Measurements from ENCODE around the gene TMEM258. TPM values are rescaled to one million over a fixed set of nuclear protein-coding genes. Genes with fewer than 3 reads are reported as not detected.

The TMEM258 gene
- 100 to 1,000 TPM; 172 to 176 TPM for total RNA-seq

- CTCF ChIA-PET, result interaction anchor here (0.6 to 9.4 kb wide), 12 partner anchors 9 to 595 kb away, joined by 3 to 115 read pairs (median 4); partner anchors contain the start of gene FADS1
- H3K4me3 Mint-ChIP-seq, result peak within 1 kb of the TSS; percentile 92
- intact Hi-C loops (cut with DNase I, micrococcal nuclease), result loop anchor here (1.0 to 5.0 kb wide), 14 partner anchors 15 to 935 kb away; partner anchors contain the start of genes INCENP (in 2 of the 2), CPSF7 (in 1 of the 2), FADS1 (in 1 of the 2) and FADS3 (in 1 of the 2)
- H3K4me1 Mint-ChIP-seq, result peaks cover 44% of the 10 kb centered on the region
- H3K27me3 Mint-ChIP-seq, result no peaks in the 10 kb centered on the region
- ATAC-seq (peak; percentile 88), DNase-seq (peak; percentile 94)
- H3K27ac Mint-ChIP-seq, result peak within 1 kb of the TSS; percentile 98
- H3K9me3 Mint-ChIP-seq (ENCODE audit: low read depth), result no peaks in the 10 kb centered on the region
- peaks cover 53% of the 10 kb centered on the region for H3K36me3 Mint-ChIP-seq (ENCODE audit: low read depth)
- POLR2A ChIA-PET, result interaction anchor here (0.6 to 1.8 kb wide), 5 partner anchors 11 to 107 kb away, joined by 3 to 5 read pairs (median 4); no protein-coding TSS in a partner anchor
Observed at GRCh38 chr11:61792310-61793082, at the start of gene TMEM258, which contains the start of gene FEN1. Gene TMEM258 (minus strand): TSS chr11:61792599. CDS start chr11:61792558, 41 bp downstream. Gene FEN1 (plus strand): TSS chr11:61792911. CDS start chr11:61795362, 2,451 bp downstream.

- ChIA-PET CTCF (interaction anchor here (0.8 kb wide), 1 partner anchor 539 kb away, joined by 3 read pairs; no protein-coding TSS in a partner anchor), POLR2A (interaction anchor here (0.6 kb wide), 1 partner anchor 214 kb away, joined by 8 read pairs; no protein-coding TSS in a partner anchor)
- H3K36me3 Mint-ChIP-seq (ENCODE audit: low read depth), result peaks cover 14% of the 10 kb centered on the region
- no peaks in the 10 kb centered on the region for H3K9me3 Mint-ChIP-seq (ENCODE audit: low read depth)
- intact Hi-C loops (cut with DNase I, micrococcal nuclease), result no loop called here
- ATAC-seq, result no peak
- H3K4me1 Mint-ChIP-seq, result no peaks in the 10 kb centered on the region
- H3K27ac Mint-ChIP-seq, result no peak overlapping the region
- H3K27me3 Mint-ChIP-seq, result no peaks in the 10 kb centered on the region
- H3K4me3 Mint-ChIP-seq, result no peak overlapping the region
- DNase-seq, result no peak
Observed at GRCh38 chr11:61841636-61842527, 49.5 kb upstream of the TMEM258 start.

DNA sequence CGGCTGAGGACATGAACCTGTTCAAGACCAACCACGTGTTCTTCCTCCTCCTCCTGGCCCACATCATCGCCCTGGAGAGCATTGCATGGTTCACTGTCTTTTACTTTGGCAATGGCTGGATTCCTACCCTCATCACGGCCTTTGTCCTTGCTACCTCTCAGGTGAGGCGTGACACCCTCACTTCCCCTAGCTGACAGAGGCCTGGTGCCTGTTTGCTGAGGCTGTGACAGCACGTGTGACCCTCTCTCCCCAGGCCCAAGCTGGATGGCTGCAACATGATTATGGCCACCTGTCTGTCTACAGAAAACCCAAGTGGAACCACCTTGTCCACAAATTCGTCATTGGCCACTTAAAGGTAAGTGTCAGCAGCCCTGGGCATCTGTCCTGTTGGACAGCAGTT lies 48.0 kb upstream of the TMEM258 start:
- Mint-ChIP-seq H3K27ac (no peak overlapping the region), H3K36me3 (ENCODE audit: low read depth) (peaks cover 13% of the 10 kb centered on the region)
- POLR2A ChIA-PET, result no interaction called here

GRCh38 chr11:61839742-61840141 lies 47.3 kb upstream of the TMEM258 start:
- intact Hi-C loops (cut with DNase I, micrococcal nuclease), result no loop called here
- DNase-seq, result no peak
- H3K27ac Mint-ChIP-seq, result no peak overlapping the region
- no peaks in the 10 kb centered on the region for H3K27me3 Mint-ChIP-seq
- CTCF ChIA-PET, result interaction anchor here (0.9 to 1.5 kb wide), 3 partner anchors 9 to 242 kb away, joined by 3 to 4 read pairs (median 3); no protein-coding TSS in a partner anchor
- peaks cover 10% of the 10 kb centered on the region for H3K4me1 Mint-ChIP-seq
- H3K36me3 Mint-ChIP-seq (ENCODE audit: low read depth), result peaks cover 13% of the 10 kb centered on the region
- H3K4me3 Mint-ChIP-seq, result no peak overlapping the region
- no peak for ATAC-seq
- no peaks in the 10 kb centered on the region for H3K9me3 Mint-ChIP-seq (ENCODE audit: low read depth)
- POLR2A ChIA-PET, result no interaction called here

More for the DNA sequence above, 48.0 kb upstream of the TMEM258 start:
- no peaks in the 10 kb centered on the region for H3K27me3 Mint-ChIP-seq
- H3K4me1 Mint-ChIP-seq, result peaks cover 5% of the 10 kb centered on the region
- no peak overlapping the region for H3K4me3 Mint-ChIP-seq
- no peaks in the 10 kb centered on the region for H3K9me3 Mint-ChIP-seq (ENCODE audit: low read depth)
- ATAC-seq (no peak), DNase-seq (no peak)
- CTCF ChIA-PET, result interaction anchor here (0.7 to 1.5 kb wide), 3 partner anchors 10 to 242 kb away, joined by 3 to 4 read pairs (median 3); no protein-coding TSS in a partner anchor
- intact Hi-C loops (cut with DNase I, micrococcal nuclease), result no loop called here

DNA sequence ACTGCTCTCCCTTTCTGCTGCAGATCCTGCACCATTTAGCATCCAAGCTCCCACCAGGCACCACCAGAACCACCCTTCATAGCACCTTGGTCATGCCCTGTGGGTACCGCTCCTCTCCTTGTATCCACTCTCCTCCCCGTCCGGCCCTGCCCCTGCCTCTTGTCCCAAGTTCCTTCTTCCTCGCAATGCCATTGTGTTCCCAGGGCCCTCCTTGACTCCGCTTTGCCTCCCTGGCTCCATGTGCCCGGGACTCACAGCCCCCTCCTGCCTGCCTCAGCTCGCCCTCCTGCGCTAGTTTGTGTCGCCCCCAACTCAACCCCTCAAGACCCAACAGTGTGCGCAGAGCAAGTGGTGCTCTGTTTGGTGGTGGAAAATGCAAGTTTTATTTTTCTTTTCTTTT lies 46.5 kb upstream of the TMEM258 start:
- Mint-ChIP-seq H3K36me3 (ENCODE audit: low read depth) (peaks cover 14% of the 10 kb centered on the region), H3K27me3 (no peaks in the 10 kb centered on the region), H3K4me3 (no peak overlapping the region), H3K4me1 (peaks cover 18% of the 10 kb centered on the region), H3K27ac (no peak overlapping the region), H3K9me3 (ENCODE audit: low read depth) (no peaks in the 10 kb centered on the region)
- DNase-seq (no peak), ATAC-seq (no peak)
- CTCF ChIA-PET, result interaction anchor here (1.1 kb wide), 1 partner anchor 42 kb away, joined by 3 read pairs; no protein-coding TSS in a partner anchor
- intact Hi-C loops (cut with DNase I, micrococcal nuclease), result no loop called here
- POLR2A ChIA-PET, result no interaction called here

GRCh38 chr11:61838501-61838900 lies 46.1 kb upstream of the TMEM258 start:
- Mint-ChIP-seq H3K27ac (no peak overlapping the region), H3K4me1 (peaks cover 22% of the 10 kb centered on the region), H3K9me3 (ENCODE audit: low read depth) (no peaks in the 10 kb centered on the region), H3K4me3 (no peak overlapping the region), H3K36me3 (ENCODE audit: low read depth) (peaks cover 18% of the 10 kb centered on the region), H3K27me3 (no peaks in the 10 kb centered on the region)
- intact Hi-C loops (cut with DNase I, micrococcal nuclease), result no loop called here
- CTCF ChIA-PET, result no interaction called here
- DNase-seq (no peak), ATAC-seq (no peak)
- POLR2A ChIA-PET, result no interaction called here

DNA sequence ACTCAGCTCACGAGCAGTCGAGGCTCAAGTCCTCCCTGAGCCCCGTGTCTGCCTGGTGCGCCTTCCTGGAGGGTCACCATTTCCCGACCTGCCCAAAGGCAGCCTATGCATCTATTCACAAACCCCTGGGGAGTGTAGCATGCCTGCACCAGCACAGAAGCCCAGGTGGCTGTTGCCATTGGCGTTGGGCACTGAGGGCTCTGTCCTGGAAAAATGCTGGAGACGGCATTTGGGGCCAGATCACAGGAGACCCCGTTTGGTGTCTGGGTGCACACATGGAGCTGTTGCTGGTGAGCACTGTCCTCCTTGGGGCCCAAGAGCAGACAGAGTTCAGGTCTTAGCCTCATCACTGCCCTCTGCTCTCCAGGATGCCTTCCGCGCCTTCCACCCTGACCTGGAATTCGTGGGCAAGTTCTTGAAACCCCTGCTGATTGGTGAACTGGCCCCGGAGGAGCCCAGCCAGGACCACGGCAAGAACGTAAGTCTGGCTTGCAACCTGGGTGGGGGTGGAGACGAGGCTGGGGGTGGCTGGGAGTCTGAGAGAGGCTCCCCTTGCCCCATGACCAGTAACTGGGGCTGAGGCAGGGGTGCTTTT lies 45.1 kb upstream of the TMEM258 start:
- no peak overlapping the region for H3K4me3 Mint-ChIP-seq
- DNase-seq (no peak), ATAC-seq (no peak)
- POLR2A ChIA-PET, result no interaction called here
- H3K9me3 Mint-ChIP-seq (ENCODE audit: low read depth), result no peaks in the 10 kb centered on the region
- CTCF ChIA-PET, result interaction anchor here (0.8 kb wide), 1 partner anchor 40 kb away, joined by 3 read pairs; no protein-coding TSS in a partner anchor
- peaks cover 25% of the 10 kb centered on the region for H3K4me1 Mint-ChIP-seq
- H3K27me3 Mint-ChIP-seq, result peaks cover 3% of the 10 kb centered on the region
- intact Hi-C loops (cut with DNase I, micrococcal nuclease), result no loop called here
- H3K36me3 Mint-ChIP-seq (ENCODE audit: low read depth), result peaks cover 20% of the 10 kb centered on the region
- H3K27ac Mint-ChIP-seq, result no peak overlapping the region

DNA sequence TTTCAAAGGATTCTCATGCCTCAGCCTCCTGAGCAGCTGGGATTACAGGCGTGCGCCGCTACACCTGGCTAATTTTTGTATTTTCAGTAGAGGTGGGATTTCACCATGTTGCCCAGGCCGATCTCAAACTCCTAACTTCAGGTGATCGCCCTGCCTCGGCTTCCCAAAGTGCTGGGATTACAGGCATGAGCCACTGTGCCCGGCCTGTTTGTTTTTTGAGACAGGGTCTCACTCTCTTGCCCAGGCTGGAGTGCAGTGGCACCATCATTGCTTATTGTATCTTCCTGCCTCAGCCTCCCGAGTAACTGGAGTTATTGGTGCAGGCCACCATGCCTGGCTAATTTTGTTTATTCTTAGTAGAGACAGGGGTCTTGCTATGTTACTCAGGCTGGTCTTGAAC lies 43.8 kb upstream of the TMEM258 start:
- peaks cover 25% of the 10 kb centered on the region for H3K4me1 Mint-ChIP-seq
- H3K36me3 Mint-ChIP-seq (ENCODE audit: low read depth), result peaks cover 15% of the 10 kb centered on the region
- ATAC-seq (no peak), DNase-seq (no peak)
- H3K27ac Mint-ChIP-seq, result no peak overlapping the region
- no peak overlapping the region for H3K4me3 Mint-ChIP-seq
- H3K9me3 Mint-ChIP-seq (ENCODE audit: low read depth), result no peaks in the 10 kb centered on the region
- intact Hi-C loops (cut with DNase I, micrococcal nuclease), result no loop called here
- H3K27me3 Mint-ChIP-seq, result peaks cover 6% of the 10 kb centered on the region
- ChIA-PET CTCF (interaction anchor here (1.0 to 1.1 kb wide), 2 partner anchors 39 to 63 kb away, joined by 3 to 5 read pairs; no protein-coding TSS in a partner anchor), POLR2A (no interaction called here)

DNA sequence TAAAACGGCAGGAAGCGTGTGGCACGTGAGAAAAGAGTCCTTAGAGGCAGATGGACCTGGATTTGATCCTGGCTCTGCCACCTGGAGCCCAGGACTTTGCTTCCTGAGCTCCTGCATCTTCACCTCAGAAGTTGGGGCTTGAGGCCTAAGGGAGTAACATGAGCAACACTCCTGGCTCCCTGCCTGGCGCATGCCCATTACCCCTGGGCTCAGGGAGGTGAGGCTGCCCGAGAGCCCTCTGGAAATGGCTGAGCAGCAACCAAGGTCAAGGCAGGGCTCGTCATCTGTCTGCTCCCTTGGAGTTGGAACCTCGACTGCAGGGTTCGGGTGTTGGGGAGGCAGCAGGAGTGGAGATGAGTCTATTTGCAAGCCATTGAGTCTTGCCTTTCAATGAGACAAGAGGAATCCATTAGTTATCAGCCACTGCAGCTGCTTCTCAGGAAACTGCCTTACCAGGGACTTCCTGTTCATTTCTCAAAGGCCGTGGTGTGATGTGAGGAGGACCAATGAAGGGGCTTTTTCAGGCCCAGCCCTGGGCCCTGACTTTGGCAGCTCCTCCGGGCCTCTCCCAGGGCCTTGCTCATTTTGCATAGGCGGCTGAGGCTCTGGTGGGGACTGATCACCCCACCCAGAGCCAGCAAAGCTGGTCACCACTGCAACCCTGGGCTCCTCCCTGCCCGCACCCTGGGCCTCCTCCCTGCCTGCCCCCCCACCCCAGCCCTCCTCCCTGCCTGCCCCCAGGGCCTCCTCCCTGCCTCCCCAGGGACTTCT lies 42.1 kb upstream of the TMEM258 start:
- Mint-ChIP-seq H3K27ac (peak overlapping the region; percentile 79), H3K9me3 (ENCODE audit: low read depth) (no peaks in the 10 kb centered on the region), H3K36me3 (ENCODE audit: low read depth) (peaks cover 13% of the 10 kb centered on the region), H3K4me3 (no peak overlapping the region), H3K4me1 (peaks cover 27% of the 10 kb centered on the region), H3K27me3 (peaks cover 19% of the 10 kb centered on the region)
- POLR2A ChIA-PET, result interaction anchor here (0.6 kb wide), 1 partner anchor 19 kb away, joined by 3 read pairs; no protein-coding TSS in a partner anchor
- intact Hi-C loops (cut with DNase I, micrococcal nuclease), result no loop called here
- CTCF ChIA-PET, result interaction anchor here (0.5 to 1.3 kb wide), 6 partner anchors 20 to 348 kb away, joined by 3 to 5 read pairs (median 4); no protein-coding TSS in a partner anchor
- ATAC-seq (peak; percentile 98), DNase-seq (peak; percentile 76)

DNA sequence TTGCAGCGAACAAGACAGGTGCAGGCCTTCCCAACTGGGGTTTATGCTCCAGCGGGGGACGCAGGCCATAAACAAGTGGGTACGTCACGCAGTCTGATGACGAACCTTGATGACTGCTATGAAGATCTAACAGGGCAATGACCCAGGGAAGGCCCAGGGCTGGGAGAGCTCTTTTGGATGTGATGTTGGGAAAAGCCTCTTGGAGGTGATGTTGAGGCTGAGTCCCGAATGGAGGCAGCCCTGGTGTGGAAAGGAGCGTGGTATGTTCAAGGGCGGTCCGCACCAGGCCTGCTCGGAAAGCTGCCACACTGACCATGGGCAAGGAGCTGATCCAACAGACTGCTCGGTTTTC lies 41.5 kb upstream of the TMEM258 start:
- no peak overlapping the region for H3K4me3 Mint-ChIP-seq
- intact Hi-C loops (cut with DNase I, micrococcal nuclease), result no loop called here
- POLR2A ChIA-PET, result no interaction called here

More for the DNA sequence above, 41.5 kb upstream of the TMEM258 start:
- peaks cover 22% of the 10 kb centered on the region for H3K27me3 Mint-ChIP-seq
- ATAC-seq (no peak), DNase-seq (no peak)
- H3K36me3 Mint-ChIP-seq (ENCODE audit: low read depth), result peaks cover 16% of the 10 kb centered on the region
- H3K4me1 Mint-ChIP-seq, result peaks cover 29% of the 10 kb centered on the region
- peak overlapping the region; percentile 79 for H3K27ac Mint-ChIP-seq
- no peaks in the 10 kb centered on the region for H3K9me3 Mint-ChIP-seq (ENCODE audit: low read depth)
- CTCF ChIA-PET, result interaction anchor here (0.5 to 1.3 kb wide), 5 partner anchors 19 to 247 kb away, joined by 3 to 4 read pairs (median 3); no protein-coding TSS in a partner anchor

All from activated CD4-positive, alpha-beta T cell treated with anti-CD3 and anti-CD28 coated beads for 36 hours (primary cell).